NT2/D1 (cell line): ENCODE results near the gene PSMB5.
A peak's percentile ranks its signal among the peaks of the same experiment; 100 is the strongest.

Experiments
- DNase-seq: peaks from one replicate; pipeline ENCODE4 v3.0.0-alpha.2; 2011; ENCODE audit warnings: low read depth, low spot score
- H3K27me3 ChIP-seq: 2 replicates; pipeline ENCODE4 v1.6.0; 2011; ENCODE audit warnings: mild to moderate bottlenecking; ENCODE audit not compliant: insufficient read length, insufficient read depth
- H3K36me3 ChIP-seq: 2 replicates; pipeline ENCODE4 v1.6.1; 2011; ENCODE audit warnings: mild to moderate bottlenecking, low read length, mixed read lengths; ENCODE audit not compliant: insufficient read depth, insufficient read length
- H3K4me1 ChIP-seq: 2 replicates; pipeline ENCODE4 v1.5.1; 2011; ENCODE audit not compliant: insufficient read depth, insufficient read length
- H3K4me3 ChIP-seq: 2 replicates; pipeline ENCODE4 v1.5.1; 2011; ENCODE audit warnings: low read depth; ENCODE audit not compliant: insufficient read length
- H3K9ac ChIP-seq: 2 replicates; pipeline ENCODE4 v1.6.0; 2011; ENCODE audit warnings: low read depth; ENCODE audit not compliant: insufficient read length
- H3K9me3 ChIP-seq: 2 replicates; pipeline ENCODE4 v1.5.1; 2011; ENCODE audit warnings: mild to moderate bottlenecking, low read length; ENCODE audit not compliant: insufficient read depth
- SUZ12 ChIP-seq: IDR thresholded peaks from 2 replicates; pipeline ENCODE4 v1.6.1; 2011; ENCODE audit not compliant: insufficient read length, insufficient read depth; ENCODE audit errors: extremely low read depth
- YY1 ChIP-seq: IDR thresholded peaks from 2 replicates; pipeline ENCODE4 v1.6.1; 2011; ENCODE audit not compliant: insufficient read length, insufficient read depth
- ZNF274 ChIP-seq: IDR thresholded peaks from 2 replicates; pipeline ENCODE4 v1.6.1; 2011; ENCODE audit warnings: mild to moderate bottlenecking, low read depth, low read length

Gene PSMB5

GRCh38 chr14:23057757-23058653 lies 23.3 kb upstream of the PSMB5 start:
- Histone ChIP-seq H3K27me3 (no peaks in the 10 kb centered on the region), H3K9me3 (no peaks in the 10 kb centered on the region), H3K4me1 (peaks cover 11% of the 10 kb centered on the region), H3K4me3 (peak overlapping the region; percentile 61), H3K36me3 (peaks cover 73% of the 10 kb centered on the region), H3K9ac (peak overlapping the region; percentile 86)
- DNase-seq: peak; percentile 80
- no peak for TF ChIP-seq SUZ12
- no peak for TF ChIP-seq ZNF274
- no peak for TF ChIP-seq YY1

GRCh38 chr14:23056956-23057756 lies 22.5 kb upstream of the PSMB5 start, which contains the start of gene CDH24:
Gene CDH24, minus strand, starts transcription at chr14:23057520. Its CDS starts 1,787 bp downstream, at chr14:23055733.
- peak within 1 kb of the TSS; percentile 61 for H3K4me3 ChIP-seq
- H3K36me3 ChIP-seq: peaks cover 73% of the 10 kb centered on the region
- peak within 1 kb of the TSS; percentile 86 for H3K9ac ChIP-seq
- DNase-seq: no peak
- no peaks in the 10 kb centered on the region for H3K9me3 ChIP-seq
- TF ChIP-seq SUZ12: no peak
- TF ChIP-seq ZNF274: no peak
- TF ChIP-seq YY1: no peak
- H3K4me1 ChIP-seq: peaks cover 7% of the 10 kb centered on the region
- H3K27me3 ChIP-seq: no peaks in the 10 kb centered on the region

- Histone ChIP-seq H3K4me3 (peak overlapping the region; percentile 61), H3K4me1 (peaks cover 5% of the 10 kb centered on the region), H3K9ac (peak overlapping the region; percentile 86)
Measured at GRCh38 chr14:23056145-23056955, 21.6 kb upstream of the PSMB5 start.

GRCh38 chr14:23055621-23056144 lies 21.0 kb upstream of the PSMB5 start:
- Histone ChIP-seq H3K36me3 (peaks cover 72% of the 10 kb centered on the region), H3K4me3 (no peak overlapping the region), H3K9ac (no peak overlapping the region), H3K4me1 (peaks cover 5% of the 10 kb centered on the region), H3K9me3 (no peaks in the 10 kb centered on the region), H3K27me3 (no peaks in the 10 kb centered on the region)
- TF ChIP-seq ZNF274 (no peak), YY1 (no peak)
- no peak for DNase-seq

More at GRCh38 chr14:23056145-23056955, 21.6 kb upstream of the PSMB5 start:
- Histone ChIP-seq H3K27me3 (no peaks in the 10 kb centered on the region), H3K9me3 (no peaks in the 10 kb centered on the region), H3K36me3 (peaks cover 74% of the 10 kb centered on the region)
- TF ChIP-seq ZNF274: no peak
- DNase-seq: no peak

- no peak overlapping the region for H3K9ac ChIP-seq
- H3K9me3 ChIP-seq: no peaks in the 10 kb centered on the region
- no peak for TF ChIP-seq ZNF274
- no peak for TF ChIP-seq SUZ12
- no peak for TF ChIP-seq YY1
- H3K36me3 ChIP-seq: peaks cover 72% of the 10 kb centered on the region
- no peak overlapping the region for H3K4me3 ChIP-seq
- H3K4me1 ChIP-seq: peaks cover 5% of the 10 kb centered on the region
- no peak for DNase-seq
- H3K27me3 ChIP-seq: no peaks in the 10 kb centered on the region
Measured at GRCh38 chr14:23055147-23055550, 20.4 kb upstream of the PSMB5 start.

- Histone ChIP-seq H3K27me3 (no peaks in the 10 kb centered on the region), H3K4me3 (no peak overlapping the region), H3K9me3 (no peaks in the 10 kb centered on the region), H3K9ac (no peak overlapping the region), H3K4me1 (peaks cover 5% of the 10 kb centered on the region), H3K36me3 (peaks cover 74% of the 10 kb centered on the region)
- DNase-seq: no peak
- TF ChIP-seq SUZ12 (no peak), ZNF274 (no peak), YY1 (no peak)
Measured at GRCh38 chr14:23054000-23054811, 19.5 kb upstream of the PSMB5 start.
